DND-41 (cell line): ENCODE data around the gene PSMB8.

Source experiments
- CTCF ChIP-seq: IDR thresholded peaks from 2 replicates; pipeline ENCODE4 v1.5.1; 2012; ENCODE audit warnings: borderline replicate concordance, low read length, moderate library complexity, mild to moderate bottlenecking; ENCODE audit not compliant: poor library complexity, severe bottlenecking; ENCODE audit errors: extremely low read depth
- EZH2 ChIP-seq: IDR thresholded peaks from 3 replicates; pipeline ENCODE4 v1.6.1; 2012; ENCODE audit warnings: borderline replicate concordance, low read depth, mild to moderate bottlenecking, moderate library complexity, low read length, inconsistent platforms; ENCODE audit not compliant: severe bottlenecking

GRCh38 chr6:32836873-32837272 lies 7.0 kb downstream of the PSMB8 start:
- TF ChIP-seq CTCF (no peak), EZH2 (no peak)
